GM12873 (cell line): ENCODE measurements around the gene PCSK5.

Source experiments
- CTCF ChIP-seq: IDR thresholded peaks from 2 replicates; pipeline ENCODE4 v1.5.1; 2012; ENCODE audit warnings: low read depth, mild to moderate bottlenecking, moderate library complexity, low read length, control low read depth; ENCODE audit not compliant: insufficient read depth; ENCODE audit errors: missing control alignments

PCSK5 gene

GRCh38 chr9:76112151-76112550 lies 221.7 kb downstream of the PCSK5 start:
- no peak for TF ChIP-seq CTCF

- no peak for TF ChIP-seq CTCF
These were observed 223.7 kb downstream of the PCSK5 start for GRCh38 chr9:76114144-76114543.

- TF ChIP-seq CTCF: no peak
These were observed 224.9 kb downstream of the PCSK5 start for GRCh38 chr9:76115396-76115795.

GRCh38 chr9:76115982-76116646 lies 225.6 kb downstream of the PCSK5 start:
- no peak for TF ChIP-seq CTCF

GRCh38 chr9:76116913-76117312 lies 226.4 kb downstream of the PCSK5 start:
- TF ChIP-seq CTCF: no peak

GRCh38 chr9:76127637-76128036 lies 237.2 kb downstream of the PCSK5 start:
- no peak for TF ChIP-seq CTCF

GRCh38 chr9:76135902-76136301 lies 245.4 kb downstream of the PCSK5 start:
- TF ChIP-seq CTCF: no peak
